ENCODE data around the gene MMP14.

MMP14 gene

GRCh38 chr14:22872833-22873520 is 36.6 kb downstream of the MMP14 start:
- no peak for DNase-seq
- intact Hi-C loops (cut with DNase I): no loop called here

- intact Hi-C loops (cut with DNase I): no loop called here
These were observed 38.8 kb downstream of the MMP14 start for GRCh38 chr14:22875003-22875747.

GRCh38 chr14:22875748-22876319 is 39.4 kb downstream of the MMP14 start:
- intact Hi-C loops (cut with DNase I): no loop called here

More at GRCh38 chr14:22875003-22875747, 38.8 kb downstream of the MMP14 start:
- DNase-seq: no peak

GRCh38 chr14:22877000-22877501 is 40.7 kb downstream of the MMP14 start:
- intact Hi-C loops (cut with DNase I): no loop called here
- no peak for DNase-seq

More at GRCh38 chr14:22875748-22876319, 39.4 kb downstream of the MMP14 start:
- DNase-seq: no peak

DNA sequence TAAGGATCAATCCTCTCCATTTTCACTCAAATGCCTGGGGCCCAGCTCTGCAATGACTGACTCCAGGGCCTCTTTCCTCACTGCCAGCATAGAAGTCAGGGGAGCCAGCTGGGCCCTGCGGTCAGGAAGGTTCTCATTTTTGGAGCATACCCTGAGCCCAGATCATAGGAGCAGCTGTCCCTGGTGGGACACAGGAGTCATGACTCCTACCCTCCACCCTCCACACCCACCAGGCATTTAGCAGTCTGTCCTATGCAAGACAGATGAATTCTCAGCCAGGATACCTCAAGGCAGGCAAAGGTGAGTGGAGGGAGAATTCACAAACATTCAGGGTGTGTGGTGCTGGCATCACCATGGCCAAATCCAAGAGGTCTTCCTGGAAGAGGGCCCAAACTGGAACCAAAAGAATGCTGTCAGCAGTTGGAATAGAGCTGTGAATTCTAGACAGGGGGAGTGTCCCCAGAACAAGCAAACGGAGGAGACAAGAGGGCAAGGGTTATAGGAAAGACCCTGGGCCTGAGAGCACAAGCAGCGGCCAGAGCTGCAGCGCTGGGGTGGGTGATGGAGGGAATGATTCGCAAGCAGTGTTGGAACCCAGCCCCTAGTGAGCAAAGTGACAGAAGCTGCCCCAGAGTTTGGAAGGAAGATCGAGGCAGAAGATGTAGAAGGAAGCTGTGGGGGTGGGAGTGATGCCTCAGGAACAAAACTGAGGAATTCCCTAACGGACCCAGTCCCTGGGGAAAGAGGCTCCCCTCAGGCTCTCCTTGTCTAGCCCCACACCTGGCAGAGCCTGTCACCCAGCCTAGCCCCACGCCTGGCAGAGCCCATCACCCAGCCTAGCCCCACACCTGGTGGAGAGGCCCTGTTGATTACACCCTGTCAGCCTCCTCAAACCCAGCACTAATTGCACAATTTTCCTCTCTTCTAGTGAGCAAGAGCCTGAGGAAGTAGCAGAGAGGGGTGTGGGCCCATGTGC is 42.2 kb downstream of the MMP14 start:
- intact Hi-C loops (cut with DNase I): no loop called here
- no peak for DNase-seq

- intact Hi-C loops (cut with DNase I): no loop called here
- no peak for DNase-seq
These were observed 45.7 kb downstream of the MMP14 start for GRCh38 chr14:22882064-22882463.

DNA sequence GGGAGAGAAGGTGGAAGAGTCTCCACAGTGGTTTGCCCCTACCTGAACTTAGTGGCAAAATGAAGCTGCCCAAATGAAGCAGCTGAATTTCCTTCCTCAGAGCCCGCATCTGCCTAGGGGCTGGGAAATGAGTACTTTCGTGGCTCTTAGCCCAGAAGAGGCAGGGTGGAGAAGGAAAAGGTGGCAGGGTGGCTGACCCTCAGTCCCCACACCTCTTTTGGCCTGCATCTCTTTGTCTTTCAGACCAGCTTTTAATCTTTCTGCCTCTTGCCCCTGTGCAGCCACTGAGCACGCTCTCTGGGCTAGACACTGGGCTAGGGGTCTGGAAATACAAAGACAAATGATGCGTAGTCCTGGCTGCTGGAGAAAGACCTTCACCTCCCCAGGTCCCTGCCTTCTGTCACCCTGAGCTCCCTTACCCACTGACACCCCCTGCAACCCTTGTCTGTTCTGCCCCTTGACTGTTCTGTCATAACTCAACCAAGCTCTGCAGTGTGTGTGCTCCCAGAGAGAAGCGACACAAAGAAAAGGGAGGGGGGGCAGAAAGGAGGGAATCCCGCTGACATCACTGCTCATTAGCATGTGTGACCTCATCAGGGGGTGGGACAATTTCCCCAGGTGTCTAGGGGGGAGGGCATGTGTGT is 46.3 kb downstream of the MMP14 start:
- intact Hi-C loops (cut with DNase I): no loop called here
- peak; percentile 34 to 91 (median 72) for DNase-seq

DNA sequence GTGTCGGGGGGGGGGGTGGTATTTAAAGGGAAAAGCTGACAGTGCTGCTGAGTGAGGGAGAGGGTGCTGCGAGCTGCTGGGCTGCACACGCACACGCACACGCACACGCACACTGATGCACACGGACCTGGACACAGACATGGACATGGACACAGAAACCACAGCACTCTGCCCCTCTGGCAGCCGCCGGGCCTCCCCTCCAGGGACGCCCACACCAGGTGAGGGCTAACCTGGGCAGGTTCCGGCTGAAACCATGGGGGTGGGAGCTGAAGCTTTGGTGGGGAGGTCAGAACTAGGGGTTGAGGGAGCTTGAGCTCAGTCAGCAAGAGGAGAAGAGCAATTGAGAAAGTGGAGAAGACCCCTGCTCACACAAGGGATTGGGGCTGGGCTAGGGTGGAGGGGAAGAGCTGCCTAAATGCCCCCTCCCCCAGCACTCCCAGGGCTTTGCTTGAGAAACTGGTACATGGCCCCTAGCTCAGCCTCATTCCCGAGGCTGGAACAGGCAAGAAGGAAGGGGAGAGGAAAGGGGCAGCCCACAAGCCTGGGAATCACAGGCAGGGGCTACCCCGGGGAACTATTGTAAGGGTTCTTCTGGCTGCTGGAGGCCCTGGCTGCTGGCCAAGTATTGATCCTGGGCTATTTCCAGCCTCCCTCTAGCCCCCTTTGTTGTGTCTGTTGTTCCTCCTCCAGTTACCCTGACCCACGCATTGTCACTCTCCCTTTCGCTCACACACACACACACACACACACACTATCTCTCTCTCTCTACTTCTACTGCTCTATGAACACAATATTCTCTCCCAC is 47.0 kb downstream of the MMP14 start, which contains the start of gene REM2:
Gene REM2, plus strand, starts transcription at position 50 of the 804 bp plus-strand sequence. Its CDS starts 66 bp downstream, at position 116.
- DNase-seq: peak in 7 of 42 donors; percentile 26 to 55 (median 31)
- intact Hi-C loops (cut with DNase I): no loop called here

DNA sequence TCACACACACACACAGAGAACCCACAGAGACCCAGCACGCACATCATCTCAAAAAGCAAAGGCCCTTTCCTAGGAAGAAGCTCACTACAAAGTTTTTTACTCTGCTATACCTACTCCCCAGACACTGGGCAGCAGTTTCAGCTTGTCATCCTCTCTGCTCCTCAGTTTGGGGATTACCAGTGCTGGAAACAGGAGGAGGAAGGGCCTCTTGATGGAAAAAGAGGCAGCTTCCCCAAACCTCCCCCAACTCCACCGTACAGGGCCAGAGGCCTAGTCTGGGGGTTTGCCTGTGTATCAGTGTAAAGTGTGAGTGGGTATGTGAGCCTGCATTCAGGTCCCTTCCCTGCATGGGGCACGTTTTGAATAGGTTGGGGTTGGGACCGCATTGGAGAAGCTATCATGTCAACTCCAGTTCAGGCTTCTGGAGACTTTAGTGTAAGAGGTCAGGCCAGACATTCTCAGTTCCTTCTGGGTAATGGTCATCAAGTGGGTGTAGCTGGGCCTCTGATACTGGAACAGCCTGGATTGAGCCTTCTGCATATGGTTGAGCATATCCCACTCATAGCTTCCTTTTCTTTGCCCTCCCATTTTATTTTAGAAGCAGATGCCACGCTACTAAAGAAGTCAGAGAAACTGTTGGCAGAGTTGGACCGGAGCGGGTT is 47.8 kb downstream of the MMP14 start:
- intact Hi-C loops (cut with DNase I): no loop called here
- no peak for DNase-seq

DNA sequence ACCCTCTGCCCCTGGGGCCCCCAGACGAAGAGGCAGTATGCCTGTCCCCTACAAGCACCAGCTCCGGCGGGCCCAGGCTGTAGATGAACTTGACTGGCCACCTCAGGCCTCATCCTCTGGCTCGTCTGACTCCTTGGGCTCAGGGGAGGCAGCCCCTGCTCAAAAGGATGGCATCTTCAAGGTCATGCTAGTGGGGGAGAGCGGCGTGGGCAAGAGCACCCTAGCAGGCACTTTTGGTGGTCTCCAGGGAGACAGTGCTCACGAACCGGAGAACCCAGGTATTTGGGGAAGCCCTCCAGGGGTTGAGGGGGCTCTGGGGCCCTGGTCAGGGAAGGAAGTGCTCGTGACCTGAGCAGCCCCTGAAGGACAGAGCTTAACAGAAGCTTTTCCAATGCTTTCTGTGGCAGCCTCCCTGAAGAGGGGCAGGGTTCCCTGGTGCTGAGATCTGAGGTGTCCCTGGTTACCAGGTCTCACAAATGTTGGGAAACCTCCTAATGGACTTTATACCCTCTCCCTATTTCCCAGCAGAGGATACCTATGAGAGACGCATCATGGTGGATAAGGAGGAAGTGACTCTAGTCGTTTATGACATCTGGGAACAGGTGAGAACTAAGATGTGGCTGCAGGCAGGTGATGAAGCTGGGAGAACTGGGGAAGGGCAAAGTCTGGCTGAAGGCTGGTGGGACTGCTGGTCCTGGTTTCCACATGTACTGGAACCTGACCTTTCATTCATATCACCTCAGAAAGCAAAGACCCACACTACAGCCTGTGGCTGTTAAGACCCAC is 48.5 kb downstream of the MMP14 start:
- intact Hi-C loops (cut with DNase I): no loop called here
- DNase-seq: no peak

- DNase-seq: no peak
- intact Hi-C loops (cut with DNase I): no loop called here
These were observed 49.6 kb downstream of the MMP14 start for GRCh38 chr14:22885975-22886374.

GRCh38 chr14:22886500-22887259 is 50.3 kb downstream of the MMP14 start:
- DNase-seq: peak in 20 of 42 donors; percentile 14 to 61 (median 34)
- intact Hi-C loops (cut with DNase I): no loop called here

DNA sequence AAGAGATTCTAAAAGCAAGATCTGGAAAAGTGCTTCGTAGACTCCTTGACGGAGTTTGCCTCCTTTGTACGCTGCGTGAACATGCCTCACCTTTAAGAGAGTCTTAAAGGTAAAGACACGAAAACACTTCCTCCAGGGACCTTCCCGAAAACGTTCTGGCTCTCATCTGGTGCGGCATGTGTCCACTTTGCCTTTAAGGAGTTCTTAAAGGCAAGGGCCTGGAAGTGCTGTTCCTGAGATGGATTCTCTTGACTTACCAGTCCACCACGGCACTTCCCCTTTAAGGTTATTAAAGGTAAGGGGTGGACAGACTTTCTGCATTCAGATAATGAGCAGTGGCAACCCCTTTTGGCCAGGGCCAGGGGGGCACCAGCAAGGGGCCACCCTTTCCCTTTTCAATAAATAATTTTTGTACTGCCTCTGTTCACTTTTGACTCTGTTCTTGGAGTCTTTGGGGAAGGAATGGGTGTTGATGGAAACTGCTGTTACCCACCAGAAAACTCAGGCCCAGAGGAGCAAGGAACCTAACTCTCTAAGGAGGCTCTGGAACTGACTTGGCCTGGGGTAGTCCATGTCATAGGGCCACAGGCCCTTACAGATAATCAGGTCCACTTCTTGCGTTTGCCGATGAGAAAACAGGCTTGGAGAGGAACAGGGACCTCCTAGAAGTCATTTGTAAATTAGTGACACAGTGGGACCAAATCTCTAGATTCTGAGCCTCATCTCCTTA is 51.0 kb downstream of the MMP14 start:
- DNase-seq: no peak
- intact Hi-C loops (cut with DNase I): no loop called here

DNA sequence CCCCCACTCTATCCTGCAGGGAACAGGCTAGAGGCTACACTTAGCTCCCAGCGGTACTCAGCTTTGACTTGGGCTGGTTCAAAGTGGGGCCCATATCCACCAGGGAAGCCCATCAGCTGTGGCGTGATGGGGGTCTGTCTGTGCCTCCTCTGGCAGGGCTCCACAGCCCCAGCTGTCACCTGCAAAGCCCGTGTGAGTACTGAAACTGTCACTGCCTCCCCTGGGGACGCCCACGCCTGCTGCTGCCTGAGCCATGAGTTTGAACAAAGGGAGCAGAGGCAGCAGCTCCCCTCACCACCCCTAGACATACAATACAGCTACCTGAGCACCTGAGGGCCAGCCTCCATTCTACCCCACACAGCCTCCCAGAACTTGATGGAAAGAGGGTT is 51.6 kb downstream of the MMP14 start:
- intact Hi-C loops (cut with DNase I): no loop called here
- DNase-seq: peak; percentile 40 to 92 (median 78)

- no peak for DNase-seq
- intact Hi-C loops (cut with DNase I): no loop called here
These were observed 52.3 kb downstream of the MMP14 start for GRCh38 chr14:22888662-22889061.
